Measurements from ENCODE around the gene RAB40C. TPM values are rescaled to one million over a fixed set of nuclear protein-coding genes. Genes with fewer than 3 reads are reported as not detected.

RAB40C gene
- total and polyA plus RNA-seq, 10 of the 15 experiments (the other 5 are each of a cell fraction or from before 2014, with no cell fraction given): 0.06 to 12.8 (median 4.6) TPM

GRCh38 chr16:606656-607307, 16.9 kb downstream of the RAB40C start (continued):
- TF ChIP-seq BCL11A (IDR thresholded peaks at IDR 0.05; ENCODE audit: low read depth, low read length) (no peak), WRNIP1 (IDR thresholded peaks at IDR 0.05; ENCODE audit: borderline replicate concordance, low read depth, low read length) (no peak)

- Histone ChIP-seq H3K27me3 (replicated peaks in 1 of 2; ENCODE audit: control insufficient read depth in 2 of 2, insufficient read depth in 2 of 2, low read length in 1 of 2) (no peaks in the 10 kb centered on the region), H3K4me1 (ENCODE audit: control insufficient read depth, insufficient read depth, low read length) (no peaks in the 10 kb centered on the region), H3K4me3 (no peak overlapping the region), H3K9me3 (replicated peaks; ENCODE audit: control insufficient read depth, insufficient read depth, low read length) (peaks cover 3% of the 10 kb centered on the region; the same call in 1 of the 3 replicates), H3K79me2 (ENCODE audit: control insufficient read depth, insufficient read depth, low read length) (no peaks in the 10 kb centered on the region), H3K36me3 (ENCODE audit: control insufficient read depth in 2 of 2, insufficient read depth in 2 of 2, low read length in 1 of 2) (no peaks in the 10 kb centered on the region), H3K27ac (ENCODE audit: control insufficient read depth, insufficient read depth) (no peak overlapping the region), H3K4me2 (ENCODE audit: control insufficient read depth, insufficient read depth) (no peak overlapping the region), H3K9ac (ENCODE audit: control insufficient read depth, insufficient read depth, low read length) (no peak overlapping the region), H4K20me1 (ENCODE audit: control insufficient read depth, insufficient read depth) (no peaks in the 10 kb centered on the region), H2AFZ (ENCODE audit: control insufficient read depth, low read depth, low read length) (no peak overlapping the region)
- CTCF ChIA-PET: no interaction called here
- RAD21 ChIA-PET (ENCODE audit: unreplicated experiment): interaction anchor here (0.5 kb wide), 1 partner anchor 21 kb away, joined by 3 read pairs; no protein-coding TSS in a partner anchor
- intact Hi-C loops (cut with micrococcal nuclease; ENCODE audit: unreplicated experiment): no loop called here
- DNase-seq (ENCODE audit: low read depth, low spot score) (no peak), ATAC-seq (no peak), FAIRE-seq (no peak)
- TF ChIP-seq POLR2A (IDR thresholded peaks at IDR 0.05; ENCODE audit: low read depth, low read length) (no peak), PAX5 (IDR thresholded peaks at IDR 0.05; ENCODE audit: borderline replicate concordance, low read depth, low read length) (peak; percentile 57; the same call in 1 of the 2 replicates)
- TSS peak; percentile 45 for BruUV-seq (replicated peaks)
- WGBS (ENCODE audit: insufficient coverage, insufficient replicate concordance, low lambda C conversion rate, missing lambda C conversion rate): 4% methylated on average over 8 of the region's 10 CpGs
- in situ Hi-C loops (cut with MboI): no loop called here
- POLR2A ChIA-PET: no interaction called here
- SMC1A ChIA-PET (ENCODE audit: uncharacterized antibody, unreplicated experiment): no interaction called here
These were observed 18.2 kb downstream of the RAB40C start for GRCh38 chr16:608019-608418.

DNA sequence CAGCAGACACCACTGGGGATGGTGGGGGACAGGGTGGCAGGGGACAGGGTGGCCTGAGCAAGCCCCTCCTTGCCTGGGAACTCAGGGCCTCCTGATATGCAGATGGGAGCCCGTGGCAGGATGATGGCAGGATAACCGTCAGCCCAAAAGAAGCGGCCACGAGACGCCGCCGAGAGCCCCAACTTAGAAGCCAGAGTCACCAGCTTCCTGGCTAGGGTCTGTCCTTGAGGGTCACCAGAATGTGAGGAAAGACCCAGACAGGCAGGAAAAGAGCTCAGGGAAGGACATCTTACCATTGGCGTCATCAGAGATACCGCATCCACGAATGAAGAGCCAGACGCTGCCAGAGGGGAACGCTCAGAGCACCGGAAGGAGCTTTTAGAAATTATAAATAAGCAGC, 19.4 kb downstream of the RAB40C start:
- CTCF ChIA-PET: interaction anchor here (1.1 to 2.0 kb wide), 4 partner anchors 9 to 38 kb away, joined by 3 to 4 read pairs (median 4); no protein-coding TSS in a partner anchor
- TF ChIP-seq BHLHE40 (IDR thresholded peaks at IDR 0.05; ENCODE audit: borderline replicate concordance in 1 of 2, low read depth in 2 of 2, low read length in 1 of 2) (no peak), NFYA (IDR thresholded peaks at IDR 0.05; ENCODE audit: borderline replicate concordance, low read depth, low read length) (no peak), NKRF (conservative IDR thresholded peaks at IDR 0.05) (no peak), FOXK2 (IDR thresholded peaks at IDR 0.05) (no peak), CREM (IDR thresholded peaks at IDR 0.05; ENCODE audit: low read depth) (no peak), RFX5 (IDR thresholded peaks at IDR 0.05; ENCODE audit: low read depth, low read length) (no peak), RCOR1 (conservative IDR thresholded peaks at IDR 0.05; ENCODE audit: low read depth, low read length) (no peak), CREB1 (IDR thresholded peaks at IDR 0.05; ENCODE audit: low read depth) (no peak), EGR1 (IDR thresholded peaks at IDR 0.05; ENCODE audit: borderline replicate concordance in 1 of 2, low read depth in 2 of 2, low read length in 2 of 2) (no peak), FOXM1 (IDR thresholded peaks at IDR 0.05; ENCODE audit: low read depth, low read length) (no peak), NR2C1 (IDR thresholded peaks at IDR 0.05) (no peak), POLR2AphosphoS5 (IDR thresholded peaks at IDR 0.05; ENCODE audit: low read length) (no peak)

More for the DNA sequence above, 19.4 kb downstream of the RAB40C start:
- Histone ChIP-seq H2AFZ (ENCODE audit: control insufficient read depth, low read depth, low read length) (no peak overlapping the region), H4K20me1 (ENCODE audit: control insufficient read depth, insufficient read depth) (no peaks in the 10 kb centered on the region), H3K4me3 (no peak overlapping the region), H3K79me2 (ENCODE audit: control insufficient read depth, insufficient read depth, low read length) (no peaks in the 10 kb centered on the region), H3K36me3 (ENCODE audit: control insufficient read depth in 2 of 2, insufficient read depth in 2 of 2, low read length in 1 of 2) (no peaks in the 10 kb centered on the region), H3K27ac (ENCODE audit: control insufficient read depth, insufficient read depth) (no peak overlapping the region), H3K27me3 (replicated peaks in 1 of 2; ENCODE audit: control insufficient read depth in 2 of 2, insufficient read depth in 2 of 2, low read length in 1 of 2) (no peaks in the 10 kb centered on the region), H3K4me1 (ENCODE audit: control insufficient read depth, insufficient read depth, low read length) (no peaks in the 10 kb centered on the region), H3K4me2 (ENCODE audit: control insufficient read depth, insufficient read depth) (no peak overlapping the region), H3K9me3 (replicated peaks; ENCODE audit: control insufficient read depth, insufficient read depth, low read length) (peaks cover 3% of the 10 kb centered on the region; the same call in 1 of the 3 replicates), H3K9ac (ENCODE audit: control insufficient read depth, insufficient read depth, low read length) (no peak overlapping the region)
- FAIRE-seq: no peak
- in situ Hi-C loops (cut with MboI): no loop called here
- ATAC-seq: no peak
- intact Hi-C loops (cut with micrococcal nuclease; ENCODE audit: unreplicated experiment): no loop called here
- no TSS peak for BruUV-seq (replicated peaks)
- POLR2A ChIA-PET: interaction anchor here (1.0 kb wide), 1 partner anchor 27 kb away, joined by 4 read pairs; the partner anchor contains the start of gene METTL26
- RAD21 ChIA-PET (ENCODE audit: unreplicated experiment): no interaction called here
- no peak for DNase-seq (ENCODE audit: low read depth, low spot score)
- 91% methylated on average over 13 of the region's 13 CpGs for WGBS (ENCODE audit: insufficient coverage, insufficient replicate concordance, low lambda C conversion rate, missing lambda C conversion rate)
- SMC1A ChIA-PET (ENCODE audit: uncharacterized antibody, unreplicated experiment): no interaction called here
